Urothelium cell line (cell line): ENCODE results near the gene LZTS2.
"Not testable (repeated sequence)": the region's sequence is repeated elsewhere in the genome, so short reads cannot be mapped to it uniquely, and the experiment has no call there.

Source experiments
- DNase-seq: peaks from one replicate; pipeline ENCODE4 v3.0.0; 2011; ENCODE audit warnings: low spot score, mixed read lengths
- FAIRE-seq: peaks from 2 replicates; lab custom pipeline; 2011; peaks lifted over from hg19 to GRCh38; lab: Jason Lieb, UNC

LZTS2 gene

GRCh38 chr10:101031128-101031795, 31.7 kb downstream of the LZTS2 start, which contains the start of the genes PDZD7 and SFXN3:
TSS of gene PDZD7 (minus strand) at chr10:101031129. CDS start at chr10:101030219, 910 bp downstream.
TSS of gene SFXN3 (plus strand) at chr10:101031234. CDS start at chr10:101034695, 3,461 bp downstream.
- DNase-seq (peak; percentile 98), FAIRE-seq (peak; percentile 56)

GRCh38 chr10:101031796-101032636, 32.4 kb downstream of the LZTS2 start:
- DNase-seq (peak; percentile 77), FAIRE-seq (peak; percentile 69)

DNA sequence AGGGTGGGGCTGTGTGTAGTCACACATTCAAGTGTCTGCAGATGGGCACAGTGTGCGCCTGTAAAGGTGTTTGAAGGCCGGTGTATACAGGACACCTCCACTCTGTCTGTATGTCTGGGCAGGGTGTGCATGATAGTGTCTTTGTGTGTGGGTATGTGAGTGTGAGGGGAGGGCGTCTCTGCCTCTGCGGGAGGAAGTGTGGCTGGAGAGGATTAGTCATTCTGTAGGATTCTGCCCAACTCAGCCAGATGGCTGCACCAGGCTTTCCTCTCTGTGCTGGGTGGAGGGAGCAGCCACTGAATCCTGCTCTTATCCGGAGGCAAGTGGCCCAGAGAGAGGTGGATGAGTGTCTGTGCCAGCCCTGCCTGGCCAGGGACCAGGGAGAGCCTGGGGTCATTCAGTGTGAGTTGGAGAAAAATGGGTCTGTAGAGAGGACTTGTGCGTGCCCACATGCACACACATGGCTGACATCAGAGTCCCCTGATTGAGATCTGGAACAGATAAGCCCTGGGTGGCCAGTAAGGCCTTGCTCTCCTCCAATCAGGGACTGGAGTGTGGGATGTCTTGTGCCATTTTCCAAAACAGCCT, 33.1 kb downstream of the LZTS2 start:
- no peak for FAIRE-seq
- DNase-seq, result peak; percentile 83

DNA sequence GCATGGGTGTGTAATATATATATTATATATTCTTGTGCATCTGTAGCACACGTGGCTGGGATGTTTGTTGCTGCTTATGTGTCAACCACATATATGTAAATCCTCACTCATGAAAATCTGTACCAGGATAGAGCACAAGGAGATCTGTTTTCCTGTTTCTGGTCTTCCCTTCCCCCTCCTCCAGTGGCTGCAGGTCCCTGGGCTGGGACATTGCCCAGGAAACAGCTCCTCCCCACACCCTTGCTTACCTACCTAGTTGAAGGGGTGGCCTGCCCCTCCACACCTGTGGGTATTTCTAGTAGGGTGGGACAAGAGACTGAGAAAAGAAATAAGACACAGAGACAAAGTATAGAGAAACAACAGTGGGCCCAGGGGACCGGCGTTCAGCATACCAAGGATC, 33.7 kb downstream of the LZTS2 start:
- FAIRE-seq (no peak), DNase-seq (no peak)

DNA sequence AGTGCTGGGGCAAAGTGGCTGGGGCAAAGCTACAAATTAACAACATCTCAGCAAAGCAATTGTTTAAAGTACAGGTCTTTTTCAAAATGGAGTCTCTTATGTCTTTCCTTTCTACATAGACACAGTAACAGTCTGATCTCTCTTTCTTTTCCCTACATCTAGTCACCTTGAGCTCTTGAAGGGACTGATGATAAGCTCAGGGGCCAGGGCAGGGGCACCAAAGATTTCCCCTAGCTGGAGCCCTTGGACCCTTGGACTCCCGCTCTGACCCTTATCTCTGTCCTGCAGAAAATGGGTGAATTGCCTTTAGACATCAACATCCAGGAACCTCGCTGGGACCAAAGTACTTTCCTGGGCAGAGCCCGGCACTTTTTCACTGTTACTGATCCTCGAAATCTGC, 34.8 kb downstream of the LZTS2 start:
- not testable (repeated sequence) for DNase-seq, FAIRE-seq

DNA sequence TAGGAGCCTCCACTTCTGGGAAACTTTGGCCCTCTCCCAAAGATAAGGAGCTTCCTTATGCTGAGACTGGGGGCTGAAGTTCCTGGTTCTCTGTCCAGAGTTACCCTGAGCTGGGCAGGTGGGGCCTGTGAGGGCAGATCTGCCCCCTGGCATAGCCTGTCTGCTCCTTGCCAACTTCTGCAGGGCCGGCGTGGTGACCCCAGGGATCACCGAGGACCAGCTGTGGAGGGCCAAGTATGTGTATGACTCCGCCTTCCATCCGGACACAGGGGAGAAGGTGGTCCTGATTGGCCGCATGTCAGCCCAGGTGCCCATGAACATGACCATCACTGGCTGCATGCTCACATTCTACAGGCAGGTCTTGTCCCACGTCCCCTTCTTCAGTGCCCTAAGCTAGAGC, 35.7 kb downstream of the LZTS2 start:
- DNase-seq, result no peak
- no peak for FAIRE-seq

- peak; percentile 37 for FAIRE-seq
- no peak for DNase-seq
Measured at GRCh38 chr10:101035916-101036702, 36.5 kb downstream of the LZTS2 start.

DNA sequence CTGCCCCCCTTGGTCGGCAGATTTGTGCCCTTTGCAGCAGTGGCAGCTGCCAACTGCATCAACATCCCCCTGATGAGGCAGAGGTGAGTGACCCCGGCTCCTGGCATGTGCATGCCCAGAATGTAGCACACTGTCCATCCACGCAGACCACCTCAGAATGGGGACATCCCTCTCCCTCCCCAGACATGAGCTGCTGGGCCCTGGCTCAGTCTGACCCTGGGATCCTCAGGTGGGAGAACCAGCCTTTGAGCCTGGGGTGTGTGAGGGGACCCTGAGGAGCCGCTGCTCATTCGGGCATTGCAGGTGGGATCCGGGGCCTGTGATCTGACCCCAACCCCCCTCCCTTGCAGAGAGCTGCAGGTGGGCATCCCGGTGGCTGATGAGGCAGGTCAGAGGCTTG, 37.1 kb downstream of the LZTS2 start:
- no peak for FAIRE-seq

GRCh38 chr10:101038484-101038883, 38.9 kb downstream of the LZTS2 start:
- DNase-seq, result no peak

More for the DNA sequence above, 37.1 kb downstream of the LZTS2 start:
- DNase-seq, result no peak

DNA sequence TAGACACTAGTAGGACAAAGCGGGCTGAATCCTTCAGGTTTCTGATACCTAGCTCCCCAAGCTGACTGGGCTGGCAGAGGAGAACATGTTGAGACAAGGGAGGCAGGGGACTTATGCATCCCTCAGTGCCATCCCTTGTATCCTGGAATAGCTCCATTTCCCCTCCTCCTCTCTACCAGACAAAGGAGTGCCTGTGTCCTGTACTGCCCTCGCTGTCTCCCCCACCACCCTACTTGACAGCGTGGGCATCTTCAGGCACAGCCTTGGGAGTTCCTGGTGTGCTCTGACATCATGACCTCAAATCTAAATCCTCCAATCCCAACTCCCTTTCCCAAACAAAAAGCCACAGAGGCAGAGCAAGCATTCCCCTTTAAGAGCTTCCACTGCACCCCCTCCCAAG, 40.5 kb downstream of the LZTS2 start:
- FAIRE-seq (no peak), DNase-seq (no peak)

More at GRCh38 chr10:101038484-101038883, 38.9 kb downstream of the LZTS2 start:
- no peak for FAIRE-seq

- DNase-seq (no peak), FAIRE-seq (no peak)
Measured at GRCh38 chr10:101040851-101041250, 41.2 kb downstream of the LZTS2 start.

- DNase-seq, result peak; percentile 78
- no peak for FAIRE-seq
Measured at GRCh38 chr10:101041252-101041761, 41.7 kb downstream of the LZTS2 start.

GRCh38 chr10:101042118-101042517, 42.5 kb downstream of the LZTS2 start:
- no peak for DNase-seq
- FAIRE-seq, result no peak

DNA sequence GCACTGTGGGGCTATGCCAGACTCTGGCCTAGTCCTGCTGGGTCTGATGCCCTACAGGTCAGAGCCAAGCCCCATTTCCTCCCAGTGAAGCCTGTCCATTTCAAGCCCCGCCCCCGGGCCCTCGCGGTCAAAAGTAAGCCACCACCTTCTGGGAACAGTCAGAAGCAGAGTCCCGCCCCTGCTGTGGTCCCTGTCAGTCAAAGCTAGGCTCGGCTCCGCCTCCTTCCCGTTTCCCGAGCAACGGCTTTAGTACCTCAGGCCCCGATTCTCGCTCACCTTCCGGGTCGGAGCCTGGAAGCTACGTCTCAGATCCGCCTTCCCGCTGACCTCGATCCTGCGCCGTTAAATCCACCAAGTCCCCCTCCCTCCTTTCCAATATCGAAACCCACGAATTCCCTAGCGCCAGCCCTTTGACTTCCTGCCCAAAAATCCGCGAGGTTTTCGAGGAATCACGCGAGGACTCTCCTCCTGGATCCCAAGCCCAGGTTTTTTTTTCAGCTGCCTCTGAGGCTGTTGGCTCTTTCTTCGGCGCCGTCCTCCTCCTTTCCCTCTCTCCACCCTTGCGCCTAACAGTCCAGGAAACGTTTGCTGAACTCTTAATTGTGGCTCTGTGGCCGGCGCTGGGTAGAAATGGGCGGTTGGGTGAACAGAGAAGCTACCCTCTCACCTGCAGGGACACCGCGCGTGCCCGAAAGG, 43.2 kb downstream of the LZTS2 start:
- DNase-seq, result peak; percentile 93
- FAIRE-seq, result no peak

DNA sequence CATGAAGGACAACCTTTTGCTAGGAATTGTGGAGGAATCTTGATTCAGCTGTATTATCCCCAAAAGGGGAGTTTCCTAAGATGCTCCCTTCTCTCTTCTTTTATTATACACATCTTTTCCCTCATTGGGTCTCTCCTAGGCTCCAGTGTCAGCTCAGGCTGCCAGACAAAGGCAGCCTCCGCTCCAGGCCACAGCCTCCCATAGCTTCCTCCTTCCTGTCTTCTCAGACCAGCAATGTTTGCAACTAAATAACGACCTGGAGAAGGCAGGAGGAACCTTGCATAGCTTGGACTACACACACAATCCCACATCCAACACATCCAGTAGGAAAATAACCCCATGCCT, 43.7 kb downstream of the LZTS2 start:
- FAIRE-seq, result no peak

GRCh38 chr10:101044117-101044516, 44.5 kb downstream of the LZTS2 start:
- DNase-seq, result no peak
- FAIRE-seq, result no peak

More for the DNA sequence above, 43.7 kb downstream of the LZTS2 start:
- no peak for DNase-seq

- no peak for FAIRE-seq
- DNase-seq, result no peak
Measured at GRCh38 chr10:101046332-101047238, 47.0 kb downstream of the LZTS2 start.

- FAIRE-seq (no peak), DNase-seq (no peak)
Measured at GRCh38 chr10:101047268-101047667, 47.7 kb downstream of the LZTS2 start.
